ENCODE data around the gene ANKRD34B. TPM values are rescaled to one million over a fixed set of nuclear protein-coding genes. Genes with fewer than 3 reads are reported as not detected.

Gene ANKRD34B
- total RNA-seq, 1 experiment from 2014 or later, result not detected

- CTCF ChIA-PET, result no interaction called here
- no TSS peak for BruUV-seq (replicated peaks)
- POLR2A ChIA-PET (ENCODE audit: low non-redundant PET), result no interaction called here
- no peak overlapping the region for H3K27ac ChIP-seq (ENCODE audit: low read depth, low read length, poor library complexity, severe bottlenecking)
- no peaks in the 10 kb centered on the region for H3K4me1 ChIP-seq (ENCODE audit: insufficient read depth, low read length, poor library complexity, severe bottlenecking)
- H3K27me3 ChIP-seq (replicated peaks; ENCODE audit: insufficient read depth, low read depth, low read length, poor library complexity), result no peaks in the 10 kb centered on the region
- intact Hi-C loops (cut with micrococcal nuclease; ENCODE audit: unreplicated experiment), result no loop called here
- no peaks in the 10 kb centered on the region for H3K36me3 ChIP-seq (ENCODE audit: insufficient read depth, low read length, poor library complexity, severe bottlenecking)
- H3K9me3 ChIP-seq (ENCODE audit: low read depth, low read length, poor library complexity, severe bottlenecking), result no peaks in the 10 kb centered on the region
- TF ChIP-seq EZH2 (IDR thresholded peaks at IDR 0.05; ENCODE audit: borderline replicate concordance, low read depth, low read length, poor library complexity, severe bottlenecking) (no peak), CTCF (conservative IDR thresholded peaks at IDR 0.05; ENCODE audit: low read depth, low read length) (no peak)
- no peak for DNase-seq (ENCODE audit: low spot score)
- no peak overlapping the region for H3K4me3 ChIP-seq (ENCODE audit: low read depth, low read length, poor library complexity, severe bottlenecking)
Measured at GRCh38 chr5:80607832-80608231, 37.8 kb upstream of the ANKRD34B start.

- intact Hi-C loops (cut with micrococcal nuclease; ENCODE audit: unreplicated experiment), result no loop called here
- ChIA-PET CTCF (no interaction called here), POLR2A (ENCODE audit: low non-redundant PET) (no interaction called here)
- TF ChIP-seq CTCF (conservative IDR thresholded peaks at IDR 0.05; ENCODE audit: low read depth, low read length) (no peak), EZH2 (IDR thresholded peaks at IDR 0.05; ENCODE audit: borderline replicate concordance, low read depth, low read length, poor library complexity, severe bottlenecking) (no peak)
- Histone ChIP-seq H3K36me3 (ENCODE audit: insufficient read depth, low read length, poor library complexity, severe bottlenecking) (no peaks in the 10 kb centered on the region), H3K4me1 (ENCODE audit: insufficient read depth, low read length, poor library complexity, severe bottlenecking) (no peaks in the 10 kb centered on the region), H3K4me3 (ENCODE audit: low read depth, low read length, poor library complexity, severe bottlenecking) (no peak overlapping the region), H3K9me3 (ENCODE audit: low read depth, low read length, poor library complexity, severe bottlenecking) (no peaks in the 10 kb centered on the region), H3K27ac (ENCODE audit: low read depth, low read length, poor library complexity, severe bottlenecking) (no peak overlapping the region), H3K27me3 (replicated peaks; ENCODE audit: insufficient read depth, low read depth, low read length, poor library complexity) (no peaks in the 10 kb centered on the region)
- no peak for DNase-seq (ENCODE audit: low spot score)
- no TSS peak for BruUV-seq (replicated peaks)
Measured at GRCh38 chr5:80607343-80607742, 37.3 kb upstream of the ANKRD34B start.

- H3K9me3 ChIP-seq (ENCODE audit: low read depth, low read length, poor library complexity, severe bottlenecking), result no peaks in the 10 kb centered on the region
- no peaks in the 10 kb centered on the region for H3K36me3 ChIP-seq (ENCODE audit: insufficient read depth, low read length, poor library complexity, severe bottlenecking)
- DNase-seq (ENCODE audit: low spot score), result no peak
- H3K27me3 ChIP-seq (replicated peaks; ENCODE audit: insufficient read depth, low read depth, low read length, poor library complexity), result no peaks in the 10 kb centered on the region
- no peak overlapping the region for H3K4me3 ChIP-seq (ENCODE audit: low read depth, low read length, poor library complexity, severe bottlenecking)
- CTCF ChIA-PET, result no interaction called here
- H3K27ac ChIP-seq (ENCODE audit: low read depth, low read length, poor library complexity, severe bottlenecking), result no peak overlapping the region
- BruUV-seq (replicated peaks), result no TSS peak
- POLR2A ChIA-PET (ENCODE audit: low non-redundant PET), result interaction anchor here (0.7 kb wide), 1 partner anchor 20 kb away, joined by 4 read pairs; no protein-coding TSS in a partner anchor
- intact Hi-C loops (cut with micrococcal nuclease; ENCODE audit: unreplicated experiment), result no loop called here
- TF ChIP-seq CTCF (conservative IDR thresholded peaks at IDR 0.05; ENCODE audit: low read depth, low read length), result no peak
- no peak for TF ChIP-seq EZH2 (IDR thresholded peaks at IDR 0.05; ENCODE audit: borderline replicate concordance, low read depth, low read length, poor library complexity, severe bottlenecking)
- no peaks in the 10 kb centered on the region for H3K4me1 ChIP-seq (ENCODE audit: insufficient read depth, low read length, poor library complexity, severe bottlenecking)
Measured at GRCh38 chr5:80600943-80601693, 31.0 kb upstream of the ANKRD34B start.

All from A673 (cell line).